SU-DHL-6 (cell line): ENCODE results near the gene ZNF746.

Experiments used
- H2AFZ ChIP-seq: fragments of 200-600 bp; sonication (generic); 2 replicates; pipeline ENCODE4 v1.6.1; 2014; ENCODE audit warnings: low read depth, mild to moderate bottlenecking, moderate library complexity, mixed read lengths, antibody characterized with exemption, low read length; ENCODE audit not compliant: severe bottlenecking
- H3F3A ChIP-seq: fragments of 200-600 bp; shearing (Covaris generic); 2 replicates; pipeline ENCODE4 v1.6.0; 2016; ENCODE audit warnings: antibody characterized with exemption, mild to moderate bottlenecking; ENCODE audit not compliant: insufficient read depth
- H3K27ac ChIP-seq: fragments of 200-600 bp; sonication (generic); 2 replicates; pipeline ENCODE4 v1.5.1; 2016; ENCODE audit warnings: low read depth, mild to moderate bottlenecking, low read length, moderate library complexity, mixed read lengths
- H3K27me3 ChIP-seq: fragments of 200-600 bp; sonication (generic), shearing (Covaris generic); 2 replicates; pipeline ENCODE4 v1.6.0; 2014; ENCODE audit warnings: mild to moderate bottlenecking, low read length
- H3K36me3 ChIP-seq: fragments of 200-600 bp; sonication (generic); 2 replicates; pipeline ENCODE4 v1.6.1; 2014; ENCODE audit warnings: mild to moderate bottlenecking, low read length, mixed read lengths
- H3K4me2 ChIP-seq: fragments of 300-600, 200-600 bp; shearing (Covaris generic), sonication (generic); 2 replicates; pipeline ENCODE4 v1.6.0; 2014; ENCODE audit warnings: low read length, low read depth, mild to moderate bottlenecking; ENCODE audit not compliant: poor library complexity, severe bottlenecking
- H3K4me3 ChIP-seq: fragments of 200-600 bp; sonication (generic); 2 replicates; pipeline ENCODE4 v1.5.1; 2014; ENCODE audit warnings: antibody characterized with exemption, low read length, mild to moderate bottlenecking, mixed read lengths; ENCODE audit not compliant: insufficient read depth, poor library complexity, severe bottlenecking
- H3K79me2 ChIP-seq: fragments of 200-600 bp; sonication (generic); 2 replicates; pipeline ENCODE4 v1.6.1; 2014; ENCODE audit warnings: mild to moderate bottlenecking, low read length, moderate library complexity; ENCODE audit not compliant: insufficient read depth
- H3K9ac ChIP-seq: fragments of 200-600 bp; sonication (generic); 2 replicates; pipeline ENCODE4 v1.7.0; 2014; ENCODE audit warnings: mild to moderate bottlenecking, low read length
- H3K9me2 ChIP-seq: fragments of 200-600 bp; sonication (generic); replicated peaks from 2 replicates; pipeline ENCODE4 v1.6.1; 2014; ENCODE audit warnings: low read length; ENCODE audit not compliant: insufficient read depth
- H3K9me3 ChIP-seq: fragments of 200-600 bp; sonication (generic); 2 replicates; pipeline ENCODE4 v1.6.1; 2014; ENCODE audit warnings: low read length, mixed read lengths; ENCODE audit not compliant: insufficient read depth
- H4K20me1 ChIP-seq: fragments of 200-600 bp; sonication (generic); 2 replicates; pipeline ENCODE4 v1.6.1; 2014; ENCODE audit warnings: low read depth, mild to moderate bottlenecking, antibody characterized with exemption, low read length, moderate library complexity, mixed read lengths
- CTCF ChIP-seq: fragments of 200-600 bp; sonication (generic); IDR thresholded peaks from one replicate; pipeline ENCODE4 v1.5.1; 2017; ENCODE audit warnings: antibody characterized with exemption, mild to moderate bottlenecking, low read length, moderate library complexity; ENCODE audit not compliant: insufficient read depth, poor library complexity, severe bottlenecking
- EZH2phosphoT487 ChIP-seq: fragments of 200-600 bp; sonication (generic), shearing (Covaris generic); conservative IDR thresholded peaks from 2 replicates; pipeline ENCODE4 v1.6.1; 2018; ENCODE audit warnings: mild to moderate bottlenecking, antibody characterized with exemption, low read length, moderate library complexity, mixed read lengths

The ZNF746 gene

GRCh38 chr7:149479568-149479967, 18.0 kb downstream of the ZNF746 start:
- H3K9me3 ChIP-seq: peaks cover 7% of the 10 kb centered on the region; the same call in 1 of the 2 replicates
- TF ChIP-seq CTCF (no peak), EZH2phosphoT487 (no peak)
- H3K4me3 ChIP-seq: no peak overlapping the region
- H3K4me2 ChIP-seq: no peak overlapping the region
- peaks cover 12% of the 10 kb centered on the region for H3K36me3 ChIP-seq
- no peak overlapping the region for H2AFZ ChIP-seq
- no peak overlapping the region for H3K9ac ChIP-seq
- H3K79me2 ChIP-seq: no peaks in the 10 kb centered on the region
- no peaks in the 10 kb centered on the region for H4K20me1 ChIP-seq
- H3F3A ChIP-seq: no peaks in the 10 kb centered on the region; the same call in 1 of the 2 replicates
- no peaks in the 10 kb centered on the region for H3K27me3 ChIP-seq
- H3K27ac ChIP-seq: no peak overlapping the region
- H3K9me2 ChIP-seq: no peaks in the 10 kb centered on the region

- no peaks in the 10 kb centered on the region for H3K27me3 ChIP-seq
- peaks cover 7% of the 10 kb centered on the region; the same call in 1 of the 2 replicates for H3K9me3 ChIP-seq
- no peaks in the 10 kb centered on the region for H4K20me1 ChIP-seq
- TF ChIP-seq CTCF (no peak), EZH2phosphoT487 (no peak)
- no peaks in the 10 kb centered on the region for H3K9me2 ChIP-seq
- H3K4me2 ChIP-seq: no peak overlapping the region
- no peak overlapping the region for H3K9ac ChIP-seq
- no peaks in the 10 kb centered on the region for H3K79me2 ChIP-seq
- no peak overlapping the region for H3K4me3 ChIP-seq
- H3K36me3 ChIP-seq: peaks cover 12% of the 10 kb centered on the region
- no peak overlapping the region for H3K27ac ChIP-seq
- no peaks in the 10 kb centered on the region; the same call in 1 of the 2 replicates for H3F3A ChIP-seq
- no peak overlapping the region for H2AFZ ChIP-seq
These were observed 18.9 kb downstream of the ZNF746 start for GRCh38 chr7:149478754-149479153.

GRCh38 chr7:149477494-149478443, 19.8 kb downstream of the ZNF746 start:
- Histone ChIP-seq H3K4me3 (no peak overlapping the region), H3K9ac (no peak overlapping the region), H3K9me2 (no peaks in the 10 kb centered on the region), H3K27me3 (no peaks in the 10 kb centered on the region), H3K9me3 (peaks cover 7% of the 10 kb centered on the region; the same call in 1 of the 2 replicates), H2AFZ (no peak overlapping the region), H3K79me2 (no peaks in the 10 kb centered on the region), H3K36me3 (peaks cover 12% of the 10 kb centered on the region), H3K4me2 (no peak overlapping the region), H3F3A (no peaks in the 10 kb centered on the region; the same call in 1 of the 2 replicates), H3K27ac (no peak overlapping the region), H4K20me1 (no peaks in the 10 kb centered on the region)
- TF ChIP-seq EZH2phosphoT487 (no peak), CTCF (no peak)
